ENCODE results near the gene LHFPL3. TPM values are rescaled to one million over a fixed set of nuclear protein-coding genes. Genes with fewer than 3 reads are reported as not detected.

Gene LHFPL3
- total RNA-seq, 1 experiment from 2014 or later = not detected

DNA sequence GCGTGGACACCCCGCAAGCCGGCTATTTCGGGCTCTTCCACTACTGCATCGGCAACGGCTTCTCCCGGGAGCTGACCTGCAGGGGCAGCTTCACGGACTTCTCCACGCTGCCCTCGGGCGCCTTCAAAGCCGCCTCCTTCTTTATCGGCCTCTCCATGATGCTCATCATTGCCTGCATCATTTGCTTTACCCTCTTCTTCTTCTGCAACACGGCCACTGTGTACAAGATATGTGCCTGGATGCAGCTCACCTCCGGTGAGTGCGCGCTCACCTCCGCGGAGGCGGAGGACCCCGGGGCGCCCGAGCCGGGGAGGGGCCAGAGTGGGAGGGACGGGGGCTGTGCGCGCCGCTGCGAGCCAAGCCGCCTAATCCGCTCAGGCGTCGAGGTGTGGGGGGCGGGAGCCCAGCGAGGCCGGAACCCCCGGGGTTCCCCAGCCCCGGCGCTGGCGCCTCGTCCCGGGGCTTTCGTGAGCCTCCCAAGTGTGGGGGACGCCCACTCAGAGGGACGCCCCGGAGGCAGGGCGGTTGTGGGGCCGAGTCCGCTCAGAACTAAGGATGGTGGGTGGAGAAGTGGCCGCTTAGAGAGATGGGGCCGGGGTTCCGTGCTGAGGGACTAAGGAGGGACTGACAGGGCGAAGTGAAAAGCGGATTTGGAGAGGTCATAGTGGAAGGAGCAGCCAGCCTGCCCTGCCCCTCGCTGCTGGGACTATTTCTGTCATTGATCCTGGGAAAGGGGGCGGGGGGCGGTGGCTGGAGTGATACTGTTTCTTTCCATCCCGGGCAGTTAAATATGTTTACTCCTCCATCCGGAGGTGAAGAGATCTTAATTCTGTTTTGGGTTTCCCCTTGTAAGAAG, 795 bp downstream of the LHFPL3 start:
- Histone ChIP-seq H3K23ac (ENCODE audit: insufficient read length, low read depth, low read length) (no peak overlapping the region), H2BK12ac (ENCODE audit: insufficient read length, low read depth, low read length) (no peak overlapping the region), H4K5ac (ENCODE audit: insufficient read length, low read depth, low read length) (no peak overlapping the region), H3K9ac (ENCODE audit: extremely low read depth, insufficient read length, low read length) (no peak overlapping the region), H3K27me3 (ENCODE audit: insufficient read depth, low read length) (peaks cover 38% of the 10 kb centered on the region), H4K20me1 (ENCODE audit: control insufficient read depth, insufficient read depth, insufficient read length) (no peaks in the 10 kb centered on the region), H3K14ac (ENCODE audit: insufficient read depth, low read length) (no peak overlapping the region), H2AFZ (ENCODE audit: low read length) (no peak overlapping the region), H3K4me2 (ENCODE audit: insufficient read depth, insufficient read length, low read length) (peak overlapping the region; percentile 71), H2BK5ac (ENCODE audit: insufficient read length, low read length) (no peak overlapping the region), H4K8ac (replicated peaks; ENCODE audit: insufficient read length, low read depth, low read length) (no peak overlapping the region), H3K56ac (ENCODE audit: insufficient read length, low read depth, low read length) (no peak overlapping the region), H3K18ac (ENCODE audit: insufficient read length, low read depth, low read length) (no peak overlapping the region), H3K79me1 (ENCODE audit: insufficient read depth, low read depth, low read length, poor library complexity, severe bottlenecking) (no peaks in the 10 kb centered on the region), H3T11ph (ENCODE audit: low read length) (no peak overlapping the region), H2BK15ac (ENCODE audit: low read depth, low read length) (no peak overlapping the region), H3K4me1 (ENCODE audit: insufficient read depth, low read length) (no peaks in the 10 kb centered on the region), H2BK120ac (ENCODE audit: low read depth, low read length, poor library complexity, severe bottlenecking) (no peak overlapping the region), H3K9me3 (ENCODE audit: control insufficient read depth, low read depth, low read length) (no peaks in the 10 kb centered on the region), H3K79me2 (ENCODE audit: insufficient read depth, low read length) (no peaks in the 10 kb centered on the region), H2BK20ac (ENCODE audit: low read depth, low read length, poor library complexity, severe bottlenecking) (no peak overlapping the region), H3K23me2 (ENCODE audit: insufficient read length, low read depth, low read length, poor library complexity, severe bottlenecking) (peaks cover 12% of the 10 kb centered on the region), H3K4ac (ENCODE audit: low read depth, low read length) (no peak overlapping the region), H2AK5ac (ENCODE audit: insufficient read length, low read length) (no peak overlapping the region), H4K91ac (ENCODE audit: insufficient read length, low read depth, low read length) (no peak overlapping the region), H3K27ac (ENCODE audit: insufficient read length, low read depth, low read length) (no peak overlapping the region)
- peaks cover 79% of the 10 kb centered on the region for H3K27me3 Mint-ChIP-seq (ENCODE audit: low read depth)
- H3K4me3 Mint-ChIP-seq = peak overlapping the region; percentile 53 to 80
- H3K9me3 Mint-ChIP-seq = no peaks in the 10 kb centered on the region; a peak in 1 of 5 replicates
- DNase-seq = peak; percentile 31
- H3K4me1 Mint-ChIP-seq = peaks cover 4 to 12% of the 10 kb centered on the region in 2 experiments; a peak in 3 of 4 replicates
- TF ChIP-seq, protein P1, sequence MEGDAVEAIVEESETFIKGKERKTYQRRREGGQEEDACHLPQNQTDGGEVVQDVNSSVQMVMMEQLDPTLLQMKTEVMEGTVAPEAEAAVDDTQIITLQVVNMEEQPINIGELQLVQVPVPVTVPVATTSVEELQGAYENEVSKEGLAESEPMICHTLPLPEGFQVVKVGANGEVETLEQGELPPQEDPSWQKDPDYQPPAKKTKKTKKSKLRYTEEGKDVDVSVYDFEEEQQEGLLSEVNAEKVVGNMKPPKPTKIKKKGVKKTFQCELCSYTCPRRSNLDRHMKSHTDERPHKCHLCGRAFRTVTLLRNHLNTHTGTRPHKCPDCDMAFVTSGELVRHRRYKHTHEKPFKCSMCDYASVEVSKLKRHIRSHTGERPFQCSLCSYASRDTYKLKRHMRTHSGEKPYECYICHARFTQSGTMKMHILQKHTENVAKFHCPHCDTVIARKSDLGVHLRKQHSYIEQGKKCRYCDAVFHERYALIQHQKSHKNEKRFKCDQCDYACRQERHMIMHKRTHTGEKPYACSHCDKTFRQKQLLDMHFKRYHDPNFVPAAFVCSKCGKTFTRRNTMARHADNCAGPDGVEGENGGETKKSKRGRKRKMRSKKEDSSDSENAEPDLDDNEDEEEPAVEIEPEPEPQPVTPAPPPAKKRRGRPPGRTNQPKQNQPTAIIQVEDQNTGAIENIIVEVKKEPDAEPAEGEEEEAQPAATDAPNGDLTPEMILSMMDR (conservative IDR thresholded peaks at IDR 0.05) = no peak
- H3K27ac Mint-ChIP-seq = no peak overlapping the region
- no CpG with 5 or more reads among the region's 59 CpGs for WGBS (ENCODE audit: extremely low coverage, insufficient read length, low lambda C conversion rate)
- H3K36me3 Mint-ChIP-seq (ENCODE audit: insufficient read depth in 1 of 3, low read depth in 3 of 3) = no peaks in the 10 kb centered on the region; a peak in 1 of 7 replicates
